ENCODE data around the gene MRTO4.
"Not testable (repeated sequence)": the region's sequence is repeated elsewhere in the genome, so short reads cannot be mapped to it uniquely, and the experiment has no call there.

The MRTO4 gene

GRCh38 chr1:19222979-19223824 is 28.4 kb upstream of the MRTO4 start:
- DNase-seq (ENCODE audit: low spot score), result no peak

GRCh38 chr1:19229229-19229628 is 22.4 kb upstream of the MRTO4 start:
- DNase-seq (ENCODE audit: low spot score), result no peak

- no peak for DNase-seq (ENCODE audit: low spot score)
These were observed 21.7 kb upstream of the MRTO4 start for GRCh38 chr1:19229828-19230325.

GRCh38 chr1:19231736-19232523 is 19.7 kb upstream of the MRTO4 start:
- peak; percentile 31 for DNase-seq (ENCODE audit: low spot score)

GRCh38 chr1:19232524-19232846 is 19.1 kb upstream of the MRTO4 start:
- peak; percentile 34 for DNase-seq (ENCODE audit: low spot score)

GRCh38 chr1:19234224-19234623 is 17.4 kb upstream of the MRTO4 start:
- no peak for DNase-seq (ENCODE audit: low spot score)

GRCh38 chr1:19239876-19240275 is 11.7 kb upstream of the MRTO4 start:
- DNase-seq (ENCODE audit: low spot score), result no peak

- DNase-seq (ENCODE audit: low spot score), result peak; percentile 75
These were observed 10.7 kb upstream of the MRTO4 start for GRCh38 chr1:19240673-19241538.

GRCh38 chr1:19250629-19251304 is 838 bp upstream of the MRTO4 start:
- DNase-seq (ENCODE audit: low spot score), result no peak

GRCh38 chr1:19254416-19254815 is 2.8 kb downstream of the MRTO4 start:
- DNase-seq (ENCODE audit: low spot score), result peak; percentile 41

- DNase-seq (ENCODE audit: low spot score), result no peak
These were observed 3.7 kb downstream of the MRTO4 start for GRCh38 chr1:19255288-19255687.

- not testable (repeated sequence) for DNase-seq (ENCODE audit: low spot score)
These were observed 4.7 kb downstream of the MRTO4 start for GRCh38 chr1:19256301-19256700.

GRCh38 chr1:19257178-19257914 is 5.7 kb downstream of the MRTO4 start:
- no peak for DNase-seq (ENCODE audit: low spot score)

- no peak for DNase-seq (ENCODE audit: low spot score)
These were observed 6.7 kb downstream of the MRTO4 start for GRCh38 chr1:19258353-19258752.

- no peak for DNase-seq (ENCODE audit: low spot score)
These were observed 8.9 kb downstream of the MRTO4 start for GRCh38 chr1:19260211-19261138.

- no peak for DNase-seq (ENCODE audit: low spot score)
These were observed 10.4 kb downstream of the MRTO4 start for GRCh38 chr1:19262047-19262446.

GRCh38 chr1:19262744-19263143 is 11.1 kb downstream of the MRTO4 start:
- DNase-seq (ENCODE audit: low spot score), result no peak

- no peak for DNase-seq (ENCODE audit: low spot score)
These were observed 16.8 kb downstream of the MRTO4 start for GRCh38 chr1:19268445-19268844.

- not testable (repeated sequence) for DNase-seq (ENCODE audit: low spot score)
These were observed 18.1 kb downstream of the MRTO4 start for GRCh38 chr1:19269427-19270342.
